ENCODE measurements around the gene GPR61.

DNA sequence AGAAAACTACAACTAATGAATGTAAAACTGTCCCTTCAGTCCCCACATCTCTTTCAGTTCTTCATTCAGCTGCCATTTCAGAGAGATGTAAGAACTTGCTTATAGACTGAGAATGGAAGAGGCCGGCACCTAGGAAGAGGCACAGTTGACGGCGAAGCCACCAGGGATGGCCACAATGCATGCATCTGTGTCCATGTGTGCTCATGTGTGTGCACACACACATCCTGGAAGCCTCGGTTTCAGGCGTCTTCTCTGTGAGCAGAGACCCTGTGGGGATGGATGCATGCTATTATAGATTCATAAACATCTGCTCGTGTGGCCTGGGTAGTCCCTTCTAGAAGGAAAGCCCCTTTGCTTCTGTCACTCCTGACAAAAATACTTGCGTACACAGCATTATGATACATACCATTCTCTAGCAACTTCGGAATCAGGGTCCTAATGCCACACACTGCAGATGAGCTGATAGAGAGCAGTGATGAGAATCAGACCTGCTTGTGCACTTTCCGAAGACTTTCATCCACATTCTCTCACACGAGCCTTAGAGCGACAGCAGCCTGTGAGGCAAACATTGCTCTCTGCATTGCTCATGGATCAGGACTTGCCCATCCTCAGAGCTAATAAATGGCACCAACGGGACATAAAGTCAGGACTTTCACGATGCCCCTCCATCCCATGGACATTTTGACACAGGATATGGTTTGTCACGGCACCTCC is 12.4 kb upstream of the GPR61 start:
- TF ChIP-seq CTCF (IDR thresholded peaks at IDR 0.05) (no peak), POLR2A (IDR thresholded peaks at IDR 0.05) (no peak)

Data from thyroid gland (tissue), 4 donors.